Activated naive CD4-positive, alpha-beta T cell treated with anti-CD3 and anti-CD28 coated beads, Interleukin-2, amount 10 ng/mL, durations not matched to agents 7 days and 5 days (primary cell): ENCODE data around the gene TMPRSS11F.

Experiments used
- CTCF ChIA-PET: fragments of 350-600 bp; sonication (Branson Sonifier 250); formaldehyde crosslinking; loops from one replicate; lab custom pipeline; 2021; ENCODE audit warnings: antibody characterized with exemption; lab: Charles Lee
- DNase-seq: peaks from one replicate; pipeline ENCODE4 v3.0.0-alpha.2; 2020
- H3K27ac Mint-ChIP-seq: one replicate; pipeline ENCODE4 v1.8.0; 2021; ENCODE audit warnings: mild to moderate bottlenecking, moderate library complexity, mixed read lengths
- H3K27me3 Mint-ChIP-seq: one replicate; pipeline ENCODE4 v1.8.0; 2021; ENCODE audit warnings: mild to moderate bottlenecking, mixed read lengths
- H3K36me3 Mint-ChIP-seq: one replicate; pipeline ENCODE4 v1.8.0; 2021; ENCODE audit warnings: mixed read lengths
- H3K4me1 Mint-ChIP-seq: one replicate; pipeline ENCODE4 v1.8.0; 2021; ENCODE audit warnings: mixed read lengths
- H3K4me3 Mint-ChIP-seq: one replicate; pipeline ENCODE4 v1.8.0; 2021; ENCODE audit warnings: mild to moderate bottlenecking, moderate library complexity, mixed read lengths
- H3K9me3 Mint-ChIP-seq: one replicate; pipeline ENCODE4 v1.8.0; 2021; ENCODE audit warnings: mixed read lengths

The TMPRSS11F gene

DNA sequence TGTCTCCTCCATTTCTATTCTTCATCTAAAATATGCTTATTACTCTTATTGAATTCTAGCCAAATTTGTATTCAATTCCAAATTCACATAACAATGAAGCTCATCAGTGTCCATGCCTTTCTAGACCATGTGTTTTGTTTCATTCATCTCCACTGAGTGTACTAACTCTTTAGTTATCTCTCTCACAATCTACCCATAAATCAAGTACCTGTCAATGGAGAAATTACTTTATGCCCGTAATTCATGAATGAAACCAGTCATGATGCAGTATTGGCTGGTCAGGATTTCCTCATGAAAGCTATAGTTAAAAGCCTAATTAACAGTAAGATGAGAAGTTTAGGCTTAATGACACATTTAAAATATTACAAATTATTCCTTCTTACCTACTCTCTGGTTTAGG is 12.2 kb upstream of the TMPRSS11F start:
- H3K36me3 Mint-ChIP-seq: no peaks in the 10 kb centered on the region
- no peaks in the 10 kb centered on the region for H3K27me3 Mint-ChIP-seq
- H3K9me3 Mint-ChIP-seq: no peaks in the 10 kb centered on the region
- no peak for DNase-seq
- H3K27ac Mint-ChIP-seq: no peak overlapping the region
- no peaks in the 10 kb centered on the region for H3K4me1 Mint-ChIP-seq
- CTCF ChIA-PET: no interaction called here
- H3K4me3 Mint-ChIP-seq: no peak overlapping the region

DNA sequence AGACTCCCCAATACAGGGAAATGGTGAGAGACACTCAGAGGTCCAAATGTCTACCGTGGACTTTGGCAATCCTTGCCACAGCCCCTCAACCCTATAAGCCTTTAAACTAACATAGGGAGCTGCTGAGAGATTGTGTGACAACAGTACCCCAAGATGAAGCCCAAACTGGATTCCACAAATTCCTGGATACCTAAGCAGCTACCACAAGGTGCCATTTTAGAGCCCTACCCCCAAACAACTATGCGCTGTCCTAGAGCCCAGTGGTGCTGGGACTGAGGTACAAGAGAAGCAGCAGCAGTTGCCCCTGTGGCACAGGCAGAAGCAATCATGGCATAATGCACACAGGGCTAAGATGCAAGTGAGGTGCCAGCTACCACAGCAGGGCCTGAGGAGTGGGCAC is 2.7 kb upstream of the TMPRSS11F start:
- DNase-seq: no peak
- CTCF ChIA-PET: no interaction called here

DNA sequence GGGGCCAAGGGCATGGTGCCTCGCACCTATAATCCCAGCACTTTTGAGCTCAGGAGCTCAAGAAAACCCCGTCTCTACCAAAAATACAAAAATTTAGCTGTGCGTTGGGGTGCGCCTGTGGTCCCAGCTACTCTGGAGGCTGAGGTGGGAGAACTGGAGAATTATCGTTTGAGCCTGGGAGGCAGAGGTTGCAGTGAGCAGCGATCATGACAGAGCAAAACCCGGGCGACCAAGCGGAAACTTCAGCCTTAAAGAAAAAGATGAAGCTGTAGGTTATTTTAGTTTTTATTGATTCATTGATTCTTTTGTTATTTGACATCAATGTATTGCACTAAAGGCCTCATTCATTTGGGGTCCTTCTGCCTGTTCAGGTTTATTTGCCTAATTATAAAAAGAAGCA is 5.4 kb downstream of the TMPRSS11F start:
- no peaks in the 10 kb centered on the region for H3K36me3 Mint-ChIP-seq
- H3K4me3 Mint-ChIP-seq: no peak overlapping the region
- H3K9me3 Mint-ChIP-seq: no peaks in the 10 kb centered on the region
- H3K27me3 Mint-ChIP-seq: no peaks in the 10 kb centered on the region
- DNase-seq: no peak
- no peak overlapping the region for H3K27ac Mint-ChIP-seq
- no peaks in the 10 kb centered on the region for H3K4me1 Mint-ChIP-seq
- CTCF ChIA-PET: no interaction called here

More for the DNA sequence above, 2.7 kb upstream of the TMPRSS11F start:
- Mint-ChIP-seq H3K9me3 (peaks cover 4% of the 10 kb centered on the region), H3K4me1 (no peaks in the 10 kb centered on the region), H3K27ac (no peak overlapping the region), H3K36me3 (no peaks in the 10 kb centered on the region), H3K27me3 (no peaks in the 10 kb centered on the region), H3K4me3 (no peak overlapping the region)

DNA sequence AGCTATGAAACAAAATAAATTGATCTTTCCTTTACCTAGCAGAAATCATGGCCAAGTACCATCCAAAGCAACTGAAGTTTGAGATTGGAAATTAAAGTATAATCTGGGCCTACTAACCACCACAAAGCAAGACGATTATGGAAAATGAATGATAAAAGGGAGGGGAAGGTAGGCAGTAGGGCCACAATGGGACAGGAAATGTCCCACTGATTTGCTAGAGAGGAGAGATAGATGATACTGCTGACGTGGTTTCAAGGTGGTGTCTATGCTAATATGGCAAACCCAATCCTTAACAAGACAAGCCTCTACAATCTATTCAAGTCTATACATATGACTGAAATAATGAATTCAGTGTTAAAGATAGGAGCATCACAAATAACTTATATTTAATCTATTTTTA is 6.1 kb downstream of the TMPRSS11F start:
- Mint-ChIP-seq H3K36me3 (no peaks in the 10 kb centered on the region), H3K9me3 (no peaks in the 10 kb centered on the region), H3K4me1 (no peaks in the 10 kb centered on the region), H3K27ac (no peak overlapping the region), H3K27me3 (no peaks in the 10 kb centered on the region), H3K4me3 (no peak overlapping the region)
- CTCF ChIA-PET: no interaction called here
- no peak for DNase-seq

DNA sequence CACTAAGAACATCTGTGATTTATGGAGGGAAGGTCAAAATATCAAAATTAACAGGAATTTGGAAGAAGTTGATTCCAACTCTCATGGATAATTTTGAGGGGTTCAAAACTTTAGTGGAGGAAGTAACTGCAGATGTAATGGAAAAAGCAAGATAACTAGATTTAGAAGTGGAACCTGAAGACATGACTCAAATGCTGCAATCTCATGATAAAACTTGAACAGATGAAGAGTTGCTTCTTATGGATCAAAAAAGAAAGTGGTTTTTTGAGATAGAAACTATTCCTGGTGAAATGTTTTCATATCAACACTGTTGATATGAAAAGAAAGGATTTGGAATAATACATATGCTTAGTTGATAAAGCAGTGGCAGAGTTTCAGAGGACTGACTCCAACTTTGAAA is 9.7 kb downstream of the TMPRSS11F start:
- DNase-seq: no peak
- H3K27ac Mint-ChIP-seq: no peak overlapping the region
- H3K9me3 Mint-ChIP-seq: no peaks in the 10 kb centered on the region
- H3K36me3 Mint-ChIP-seq: no peaks in the 10 kb centered on the region
- no peaks in the 10 kb centered on the region for H3K4me1 Mint-ChIP-seq
- H3K27me3 Mint-ChIP-seq: no peaks in the 10 kb centered on the region
- CTCF ChIA-PET: interaction anchor here (0.6 kb wide), 1 partner anchor 34 kb away, joined by 3 read pairs; no protein-coding TSS in a partner anchor
- no peak overlapping the region for H3K4me3 Mint-ChIP-seq

DNA sequence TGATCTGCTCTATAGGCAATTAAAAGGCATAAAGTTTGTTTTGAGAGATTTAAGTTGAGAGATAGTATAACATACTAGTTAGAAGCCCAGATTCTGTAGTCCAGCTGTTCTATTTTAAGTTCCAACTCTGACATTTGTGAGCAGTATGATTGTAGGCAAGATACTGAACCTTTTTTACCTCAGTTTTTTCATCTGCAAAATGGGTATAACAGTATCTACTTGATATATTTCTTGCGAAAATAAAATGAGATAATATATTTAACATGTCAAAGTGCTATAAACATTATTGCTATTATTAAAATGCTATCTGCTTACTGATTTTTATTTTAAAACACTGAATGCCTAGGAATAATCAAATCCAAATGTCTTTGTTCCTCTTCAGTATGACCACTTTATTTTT is 19.2 kb downstream of the TMPRSS11F start:
- no peak overlapping the region for H3K27ac Mint-ChIP-seq
- CTCF ChIA-PET: no interaction called here
- no peak for DNase-seq
- no peaks in the 10 kb centered on the region for H3K36me3 Mint-ChIP-seq
- no peaks in the 10 kb centered on the region for H3K9me3 Mint-ChIP-seq
- no peaks in the 10 kb centered on the region for H3K4me1 Mint-ChIP-seq
- no peak overlapping the region for H3K4me3 Mint-ChIP-seq
- H3K27me3 Mint-ChIP-seq: no peaks in the 10 kb centered on the region

DNA sequence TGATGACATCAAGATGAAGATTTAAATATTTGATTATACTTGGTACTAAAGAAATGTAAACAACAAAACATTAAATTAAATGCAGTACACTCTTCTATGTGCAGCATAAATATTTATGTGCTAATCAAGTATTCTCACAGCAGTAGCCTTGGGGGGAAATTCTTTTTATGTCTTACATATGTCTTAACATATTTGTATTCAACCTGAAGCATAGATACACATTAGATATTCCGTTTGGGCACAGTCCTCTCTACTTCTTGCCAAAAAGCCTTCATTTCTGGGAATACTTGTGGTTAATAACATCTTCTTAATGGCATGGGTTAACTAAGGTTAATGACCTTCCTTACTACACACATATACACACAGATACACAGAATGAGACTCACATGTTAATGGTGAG is 19.8 kb downstream of the TMPRSS11F start:
- Mint-ChIP-seq H3K4me3 (no peak overlapping the region), H3K36me3 (no peaks in the 10 kb centered on the region), H3K9me3 (no peaks in the 10 kb centered on the region), H3K4me1 (no peaks in the 10 kb centered on the region), H3K27ac (no peak overlapping the region), H3K27me3 (no peaks in the 10 kb centered on the region)
- DNase-seq: no peak
- CTCF ChIA-PET: no interaction called here

DNA sequence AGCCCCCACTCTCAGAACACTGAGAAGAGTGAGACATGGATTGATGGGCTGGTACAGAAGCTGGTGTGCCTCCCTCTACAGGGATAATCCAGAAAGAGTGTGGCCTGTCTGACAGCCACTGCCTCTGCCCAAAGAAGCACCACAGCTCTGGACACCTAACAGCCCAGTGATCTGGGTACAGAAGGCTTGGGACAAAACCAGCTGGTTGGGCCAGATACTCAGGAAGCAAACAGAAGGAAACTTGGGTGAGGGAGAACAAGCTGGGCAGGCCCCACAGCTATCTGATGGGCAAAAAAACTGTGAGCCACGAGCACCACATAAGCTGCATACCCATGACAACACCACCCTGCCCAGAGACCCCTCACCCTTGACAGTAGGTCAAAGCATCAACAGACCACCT is 46.9 kb downstream of the TMPRSS11F start:
- CTCF ChIA-PET: no interaction called here
- Mint-ChIP-seq H3K4me1 (no peaks in the 10 kb centered on the region), H3K9me3 (peaks cover 6% of the 10 kb centered on the region), H3K27me3 (no peaks in the 10 kb centered on the region), H3K4me3 (no peak overlapping the region), H3K27ac (no peak overlapping the region), H3K36me3 (no peaks in the 10 kb centered on the region)
- DNase-seq: no peak

DNA sequence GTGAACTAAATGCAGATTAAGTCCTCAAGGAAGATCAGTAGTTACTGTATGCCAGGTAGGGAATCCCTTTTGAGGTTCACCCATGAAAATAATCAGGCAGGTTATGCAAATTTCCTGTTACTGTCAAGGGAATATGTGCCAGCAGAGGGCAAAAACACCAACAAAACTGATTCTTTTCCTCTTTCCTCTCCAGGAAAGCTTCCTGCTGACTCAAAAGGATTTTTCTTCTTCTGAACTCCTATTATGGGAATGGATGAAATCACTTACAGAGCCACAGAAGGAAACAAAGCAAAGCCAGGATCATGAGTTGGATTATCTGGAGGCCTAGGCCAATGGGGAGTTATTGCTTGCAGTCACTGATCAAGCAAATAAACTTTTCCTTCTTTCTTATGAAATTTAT is 49.7 kb downstream of the TMPRSS11F start:
- no peak for DNase-seq
- Mint-ChIP-seq H3K4me3 (no peak overlapping the region), H3K9me3 (no peaks in the 10 kb centered on the region), H3K4me1 (no peaks in the 10 kb centered on the region), H3K36me3 (no peaks in the 10 kb centered on the region), H3K27ac (no peak overlapping the region), H3K27me3 (no peaks in the 10 kb centered on the region)
- CTCF ChIA-PET: no interaction called here

DNA sequence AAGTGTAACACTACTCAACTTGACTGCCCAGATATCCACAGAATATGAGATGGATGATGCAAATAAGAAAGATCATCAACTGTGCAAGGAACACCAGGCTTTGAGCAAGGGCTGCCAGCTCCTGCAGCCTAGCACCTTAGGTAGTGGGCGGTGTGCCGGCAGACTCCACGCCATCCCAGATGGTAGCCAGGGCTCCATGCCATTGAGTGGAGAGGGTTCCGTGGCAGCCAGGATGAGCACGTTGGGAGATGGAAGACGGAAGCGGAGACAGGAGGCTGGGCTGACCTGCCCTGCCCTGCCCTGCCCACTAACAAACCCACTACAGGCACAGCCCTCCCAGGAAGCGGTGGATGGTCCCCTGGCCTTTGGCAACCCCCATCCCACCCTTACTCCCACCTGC is 51.9 kb downstream of the TMPRSS11F start:
- CTCF ChIA-PET: no interaction called here
- Mint-ChIP-seq H3K9me3 (no peaks in the 10 kb centered on the region), H3K27me3 (no peaks in the 10 kb centered on the region), H3K27ac (no peak overlapping the region), H3K4me1 (no peaks in the 10 kb centered on the region), H3K36me3 (no peaks in the 10 kb centered on the region), H3K4me3 (no peak overlapping the region)
- DNase-seq: no peak

DNA sequence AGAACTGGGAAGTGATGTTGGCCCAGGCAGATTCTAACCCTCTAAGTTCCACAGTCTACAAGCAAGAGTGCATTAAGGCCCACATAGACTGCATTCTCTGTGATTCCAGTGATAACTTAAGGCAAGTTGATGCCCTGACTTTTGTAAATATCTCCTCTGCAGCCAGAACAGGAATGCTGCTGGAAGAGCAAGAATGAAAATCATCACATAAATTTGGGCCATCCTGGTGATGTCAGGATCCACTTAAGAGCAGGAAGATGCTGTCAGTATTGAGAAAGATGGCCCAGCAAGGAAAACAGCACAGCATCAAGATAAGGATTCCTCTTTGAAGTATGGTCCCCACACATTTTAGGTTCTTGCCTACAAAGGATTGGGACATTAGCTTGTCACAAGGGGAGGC is 52.4 kb downstream of the TMPRSS11F start:
- H3K9me3 Mint-ChIP-seq: no peaks in the 10 kb centered on the region
- H3K4me3 Mint-ChIP-seq: no peak overlapping the region
- no peak for DNase-seq
- CTCF ChIA-PET: no interaction called here
- no peaks in the 10 kb centered on the region for H3K27me3 Mint-ChIP-seq
- H3K4me1 Mint-ChIP-seq: no peaks in the 10 kb centered on the region
- H3K27ac Mint-ChIP-seq: no peak overlapping the region
- H3K36me3 Mint-ChIP-seq: no peaks in the 10 kb centered on the region

DNA sequence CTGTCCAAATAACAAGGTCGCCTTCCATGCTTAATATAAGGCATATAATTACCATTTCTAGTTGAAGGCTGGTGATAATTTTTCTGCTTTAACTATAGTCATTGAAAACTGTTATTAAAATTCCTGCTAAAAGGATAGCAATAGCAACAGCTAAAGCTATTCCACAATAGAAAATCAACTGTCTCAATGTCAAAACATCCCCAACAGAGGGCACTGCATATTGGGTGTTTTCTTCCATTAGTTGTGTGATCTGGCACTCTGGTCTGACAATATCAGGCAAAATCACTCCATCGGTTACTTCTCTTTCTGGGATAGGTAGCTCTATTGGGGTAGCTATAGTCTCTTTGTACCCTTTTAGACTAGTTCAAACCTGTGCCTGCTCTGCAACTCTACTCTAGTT is 53.5 kb downstream of the TMPRSS11F start:
- no peaks in the 10 kb centered on the region for H3K27me3 Mint-ChIP-seq
- H3K9me3 Mint-ChIP-seq: no peaks in the 10 kb centered on the region
- H3K36me3 Mint-ChIP-seq: no peaks in the 10 kb centered on the region
- no peak overlapping the region for H3K4me3 Mint-ChIP-seq
- no peak overlapping the region for H3K27ac Mint-ChIP-seq
- DNase-seq: no peak
- CTCF ChIA-PET: no interaction called here
- H3K4me1 Mint-ChIP-seq: no peaks in the 10 kb centered on the region

DNA sequence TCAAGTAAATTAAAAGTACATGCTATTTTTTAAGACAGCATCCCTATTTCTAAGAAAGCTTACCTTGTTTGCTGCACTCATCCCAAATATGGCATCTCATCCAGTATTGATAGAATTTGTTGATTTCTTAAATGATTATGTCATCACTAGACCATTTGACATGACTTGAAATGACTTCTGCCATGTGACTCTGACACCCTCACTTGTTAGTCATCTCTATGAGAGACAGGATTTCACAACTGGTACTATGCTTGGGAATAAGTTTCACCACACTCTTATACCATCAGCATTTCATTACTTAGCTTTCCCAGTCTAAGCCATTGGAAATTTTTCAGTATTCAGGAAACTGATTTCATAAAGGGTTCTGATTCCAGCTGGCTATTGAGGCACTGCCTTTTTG is 55.3 kb downstream of the TMPRSS11F start:
- no peaks in the 10 kb centered on the region for H3K4me1 Mint-ChIP-seq
- CTCF ChIA-PET: no interaction called here
- no peaks in the 10 kb centered on the region for H3K9me3 Mint-ChIP-seq
- no peaks in the 10 kb centered on the region for H3K27me3 Mint-ChIP-seq
- no peak for DNase-seq
- H3K27ac Mint-ChIP-seq: no peak overlapping the region
- no peaks in the 10 kb centered on the region for H3K36me3 Mint-ChIP-seq
- H3K4me3 Mint-ChIP-seq: no peak overlapping the region

DNA sequence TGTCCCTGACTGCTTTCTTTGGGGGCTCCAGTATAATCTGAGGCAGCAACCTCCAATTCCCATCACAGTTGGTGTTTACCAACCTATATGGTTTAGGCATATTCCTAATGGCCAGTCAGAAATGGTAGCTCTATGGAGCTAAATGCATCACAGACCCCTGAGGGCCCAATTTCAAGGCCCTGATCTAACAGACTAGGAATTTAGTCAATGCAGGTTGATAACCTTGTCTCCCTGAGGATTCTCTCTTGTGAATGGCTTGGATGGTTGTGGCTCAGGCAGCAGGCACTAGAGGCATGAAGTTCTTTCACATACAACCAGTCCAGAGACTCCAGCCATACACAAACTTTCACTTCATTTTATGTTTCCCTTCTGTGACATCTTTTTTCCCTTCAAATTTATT is 59.4 kb downstream of the TMPRSS11F start:
- Mint-ChIP-seq H3K27ac (no peak overlapping the region), H3K9me3 (no peaks in the 10 kb centered on the region), H3K36me3 (no peaks in the 10 kb centered on the region), H3K4me1 (no peaks in the 10 kb centered on the region), H3K27me3 (no peaks in the 10 kb centered on the region), H3K4me3 (no peak overlapping the region)
- CTCF ChIA-PET: no interaction called here
- DNase-seq: no peak

DNA sequence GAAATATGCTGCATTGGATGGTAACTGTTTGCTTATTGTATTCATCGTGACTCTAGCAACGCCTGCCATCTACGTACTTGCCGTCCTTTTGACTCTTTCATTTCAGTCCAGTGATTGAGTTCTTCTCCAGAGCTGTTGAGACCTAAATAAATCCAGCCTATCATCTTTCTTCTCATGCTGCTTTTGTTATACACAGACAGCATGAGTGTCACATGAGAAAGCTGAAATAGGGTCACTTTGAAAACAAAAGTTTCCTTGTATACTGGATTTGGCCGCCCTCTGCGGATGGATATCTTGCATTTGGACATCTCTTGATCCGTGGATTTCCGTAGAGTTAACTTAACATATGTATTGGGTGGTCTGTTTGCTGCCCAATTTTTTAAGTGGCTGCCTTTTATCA is 67.2 kb downstream of the TMPRSS11F start:
- H3K4me3 Mint-ChIP-seq: no peak overlapping the region
- no peaks in the 10 kb centered on the region for H3K9me3 Mint-ChIP-seq
- H3K27me3 Mint-ChIP-seq: no peaks in the 10 kb centered on the region
- H3K4me1 Mint-ChIP-seq: no peaks in the 10 kb centered on the region
- no peaks in the 10 kb centered on the region for H3K36me3 Mint-ChIP-seq
- CTCF ChIA-PET: no interaction called here
- no peak overlapping the region for H3K27ac Mint-ChIP-seq
- DNase-seq: no peak

DNA sequence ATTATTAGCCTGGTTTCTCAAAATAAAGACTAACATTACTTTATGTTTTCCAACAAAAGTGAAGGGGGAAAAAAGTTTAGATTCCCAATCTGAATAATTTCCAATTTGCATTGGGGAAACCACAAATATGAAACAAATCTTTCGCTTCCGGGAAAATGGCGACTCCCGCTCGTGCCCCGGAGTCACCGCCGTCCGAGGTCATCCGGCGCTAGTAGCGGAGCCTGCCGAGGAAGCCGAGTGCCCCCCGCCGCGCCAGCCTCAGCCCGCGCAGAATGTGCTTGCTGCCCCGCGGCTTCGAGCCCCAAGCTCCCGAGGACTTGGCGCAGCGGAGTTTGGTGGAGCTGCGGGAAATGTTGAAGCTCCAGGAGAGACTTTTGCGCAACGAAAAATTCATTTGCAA is 91.4 kb downstream of the TMPRSS11F start:
- H3K4me3 Mint-ChIP-seq: no peak overlapping the region
- no peaks in the 10 kb centered on the region for H3K36me3 Mint-ChIP-seq
- H3K27ac Mint-ChIP-seq: no peak overlapping the region
- no peak for DNase-seq
- H3K27me3 Mint-ChIP-seq: no peaks in the 10 kb centered on the region
- H3K9me3 Mint-ChIP-seq: no peaks in the 10 kb centered on the region
- H3K4me1 Mint-ChIP-seq: no peaks in the 10 kb centered on the region
- CTCF ChIA-PET: no interaction called here
